GM18519 (cell line): ENCODE measurements around the gene FAM240A.

ENCODE experiments used
- ATAC-seq: cut with Tn5 transposase; IDR thresholded peaks from one replicate; pipeline ENCODE4 v1.9.1; 2021; ENCODE audit warnings: mild to moderate bottlenecking, moderate library complexity; ENCODE audit not compliant: unreplicated experiment, low FRiP score

FAM240A gene

GRCh38 chr3:46671541-46672348 is 59.4 kb downstream of the FAM240A start:
- ATAC-seq = no peak

DNA sequence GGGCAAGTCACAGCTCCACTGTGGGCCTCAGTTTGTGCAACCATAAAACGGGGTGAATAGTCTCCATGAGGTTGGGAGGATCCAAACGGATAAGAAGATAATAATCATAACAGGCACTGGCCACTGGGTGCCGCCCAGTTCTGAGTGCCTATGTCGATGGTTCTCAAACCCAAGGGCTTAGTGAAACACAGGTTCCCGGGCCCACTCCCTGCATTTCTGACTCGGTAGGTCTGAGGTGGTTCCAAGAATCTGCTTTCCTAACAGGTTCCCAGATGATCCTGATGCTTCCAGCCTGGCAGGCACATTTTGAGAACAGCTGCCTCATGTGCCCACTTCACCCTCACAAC is 60.0 kb downstream of the FAM240A start:
- no peak for ATAC-seq

DNA sequence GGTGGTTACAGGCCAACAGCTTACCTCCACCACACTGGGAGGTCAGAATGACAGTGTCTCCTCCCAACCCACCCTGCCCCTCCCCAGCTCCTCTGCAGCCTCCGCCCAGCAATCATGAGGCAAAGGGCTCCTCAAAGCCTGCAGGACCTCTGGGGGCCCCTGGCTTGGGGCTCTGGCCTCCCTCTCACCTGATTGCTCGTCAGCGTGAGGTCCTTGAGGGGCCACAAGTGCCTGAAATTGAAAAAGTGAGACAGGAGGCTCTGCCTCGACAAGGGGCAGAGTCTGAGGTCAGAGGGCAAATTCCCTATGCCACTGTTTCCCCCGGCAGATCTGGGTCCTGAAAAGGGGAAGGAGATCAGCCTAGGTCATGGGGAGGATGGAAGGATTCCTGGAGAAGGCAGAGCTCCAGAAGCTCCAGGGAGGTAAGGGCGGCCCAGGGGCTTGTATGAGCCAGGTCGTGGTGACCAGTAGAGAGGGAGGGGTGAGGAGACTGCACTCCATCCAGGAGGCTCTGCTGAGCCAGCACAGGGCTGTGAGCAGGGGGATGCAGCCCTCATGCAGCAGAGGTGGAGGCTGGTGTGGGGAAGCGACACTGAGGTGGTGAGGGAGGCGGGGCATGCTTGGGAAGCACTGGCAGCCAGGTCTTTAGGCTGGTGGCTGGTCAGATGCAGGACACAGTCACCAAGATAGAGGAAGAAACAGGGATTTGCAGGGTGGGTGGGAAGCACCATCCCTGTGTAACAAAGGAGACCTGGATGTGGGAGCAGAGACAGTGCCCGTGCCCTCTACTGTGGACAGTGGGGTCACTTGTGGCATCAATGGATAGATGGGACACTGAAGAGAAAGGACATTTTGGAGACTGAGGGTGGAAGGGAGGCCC is 61.1 kb downstream of the FAM240A start:
- no peak for ATAC-seq

DNA sequence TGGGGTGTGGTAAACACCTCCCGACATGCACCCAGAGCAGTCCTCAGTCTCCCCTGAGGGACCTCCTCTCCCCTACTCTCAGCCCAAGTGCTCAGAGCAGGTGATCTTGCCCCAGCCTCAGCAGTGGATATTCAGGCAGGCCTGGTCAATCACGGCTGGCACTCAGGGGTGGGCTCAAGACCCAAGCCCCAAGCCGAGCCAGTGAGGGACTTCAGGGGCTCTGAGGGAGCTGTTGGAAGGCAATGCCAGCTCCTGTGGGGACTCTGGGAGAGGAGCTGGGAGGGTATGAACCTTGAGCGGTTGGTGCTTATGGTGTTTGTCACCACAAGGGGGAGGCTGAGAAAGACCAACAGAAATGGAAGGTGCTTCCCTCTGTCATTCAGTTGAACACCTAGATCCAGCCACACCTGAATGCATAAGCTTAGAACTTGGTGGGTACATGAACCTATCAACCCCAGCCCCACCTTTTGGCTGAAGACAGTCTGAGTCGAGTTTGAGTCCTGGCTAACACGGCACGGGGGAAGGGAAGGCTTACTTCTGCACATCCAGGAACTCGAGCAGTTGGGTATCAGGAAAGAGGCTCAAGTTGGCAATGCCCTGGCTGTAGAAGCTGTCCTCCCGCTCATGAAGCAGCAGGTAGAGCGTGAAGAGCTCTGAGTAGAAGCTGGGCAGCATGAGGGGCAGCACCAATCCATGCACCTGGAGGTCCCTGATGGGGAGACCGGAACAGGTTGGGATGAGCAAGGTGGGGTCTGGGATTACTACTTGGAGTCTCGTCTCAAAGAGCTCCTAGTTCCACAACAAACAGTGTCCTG is 61.9 kb downstream of the FAM240A start:
- ATAC-seq = no peak

DNA sequence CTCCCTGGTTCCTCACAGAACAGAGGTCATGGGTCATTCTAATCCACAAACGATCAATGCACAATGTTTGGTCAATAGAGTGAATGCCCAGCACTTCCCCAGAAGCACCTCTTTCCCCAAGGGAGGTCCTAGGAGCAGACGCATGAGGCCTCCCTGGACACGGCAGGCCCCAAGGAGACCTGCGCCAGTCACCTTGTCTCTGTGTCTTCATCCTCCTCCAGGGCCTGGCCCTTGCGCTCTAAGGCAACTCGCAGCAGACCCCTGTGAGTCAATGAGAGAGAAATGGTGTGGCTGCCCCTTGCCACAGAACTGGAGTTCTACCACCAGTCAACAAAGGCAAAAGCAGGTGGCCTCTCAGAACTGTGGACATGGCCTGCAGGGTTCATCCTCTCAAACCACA is 63.1 kb downstream of the FAM240A start:
- no peak for ATAC-seq
